Fibroblast of skin of right biceps (primary cell): ENCODE measurements around the gene PMEPA1.

Experiments used
- DNase-seq: peaks from one replicate; pipeline ENCODE4 v3.0.0-alpha.2; 2013

PMEPA1 gene

DNA sequence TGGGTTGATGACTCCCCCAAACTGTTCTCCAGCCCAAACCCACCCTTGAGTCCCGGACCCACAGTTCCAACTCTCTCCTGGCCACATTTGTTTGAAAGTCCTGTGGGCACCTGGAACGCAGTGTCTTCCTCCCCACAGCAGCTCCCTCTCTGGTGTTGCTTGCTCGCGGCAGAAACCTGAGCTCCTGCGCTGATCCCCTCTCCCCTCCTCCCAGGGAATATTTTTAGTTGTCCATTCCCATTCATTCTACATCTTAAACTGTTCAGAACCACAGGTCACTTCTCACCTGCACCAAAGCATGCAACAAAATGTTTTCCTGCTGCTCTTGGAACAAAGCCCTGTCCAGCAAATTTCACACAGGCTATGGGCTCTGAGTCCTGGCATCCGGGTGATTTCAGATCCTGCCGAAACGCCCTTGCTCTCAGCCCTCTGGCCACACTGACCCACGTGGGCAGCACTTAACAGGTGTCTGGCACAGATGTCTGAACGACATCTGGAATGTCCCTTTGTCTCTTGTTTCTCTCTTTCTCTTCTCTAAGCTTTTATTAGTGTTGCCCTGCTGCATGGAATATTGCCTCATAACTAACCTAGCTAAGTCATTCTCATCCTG is 27.0 kb upstream of the PMEPA1 start:
- no peak for DNase-seq

DNA sequence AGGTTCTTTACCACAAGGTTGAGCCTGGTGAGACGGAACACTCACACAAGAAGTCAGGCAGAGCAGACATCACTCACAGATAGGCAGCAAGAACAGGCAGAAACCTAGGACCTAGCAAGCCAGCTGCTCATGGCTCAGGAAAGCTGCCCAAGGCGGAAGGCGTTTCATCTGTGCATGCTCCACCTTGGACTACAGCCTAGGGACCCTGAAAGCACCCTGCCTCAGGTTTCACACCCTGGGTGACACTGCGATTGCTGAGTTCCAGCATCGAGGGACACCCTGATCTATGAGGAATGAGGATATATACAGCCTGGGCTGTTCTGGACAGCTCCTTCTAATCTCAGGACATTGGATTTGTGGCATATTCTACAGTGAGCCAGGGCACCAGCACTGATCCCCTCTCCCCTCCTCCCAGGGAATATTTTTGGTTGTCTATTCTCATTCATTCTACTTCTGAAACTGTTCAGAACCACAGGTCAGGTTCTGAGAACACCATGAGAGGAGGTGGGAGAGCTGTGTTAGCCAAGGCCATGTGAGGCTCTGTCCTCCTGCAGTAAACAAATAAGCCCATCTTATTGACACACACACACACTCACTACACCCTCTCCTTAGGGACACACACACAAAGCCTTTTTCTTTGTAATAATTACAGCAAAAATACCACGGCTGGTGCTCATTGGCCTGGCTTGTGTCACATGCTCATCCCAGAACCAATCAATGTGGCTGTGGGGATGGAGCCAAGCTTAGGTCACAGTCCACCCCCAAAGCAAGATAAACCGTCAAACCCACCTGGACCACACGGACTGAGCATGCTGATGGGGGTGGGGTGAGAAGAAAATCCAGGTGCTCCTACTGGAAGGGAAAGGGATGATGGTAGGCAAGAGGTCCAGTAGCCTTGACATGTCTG is 26.3 kb upstream of the PMEPA1 start:
- no peak for DNase-seq

DNA sequence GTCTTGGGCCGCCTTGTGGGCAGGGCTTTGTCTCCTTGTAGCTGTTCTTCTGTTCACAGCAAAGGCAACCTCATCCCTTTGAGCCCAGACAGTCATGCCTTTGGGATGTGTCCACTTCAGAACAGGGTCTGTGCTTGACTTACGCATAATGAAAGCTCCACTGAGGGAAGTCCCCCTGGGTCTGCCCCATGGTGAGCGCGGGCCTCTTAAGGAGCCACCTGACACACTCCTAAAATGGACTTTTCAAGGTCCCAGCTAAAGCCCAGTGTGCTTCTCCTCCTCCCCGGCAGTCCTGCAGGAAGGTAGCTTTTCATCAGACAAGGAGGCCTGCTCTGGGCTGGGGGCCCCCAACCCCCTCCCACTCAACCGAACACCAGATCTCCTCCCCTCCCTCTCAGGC is 24.9 kb upstream of the PMEPA1 start:
- DNase-seq: no peak

GRCh38 chr20:57732226-57732625 is 22.4 kb upstream of the PMEPA1 start:
- DNase-seq: no peak

GRCh38 chr20:57728762-57729161 is 18.9 kb upstream of the PMEPA1 start:
- no peak for DNase-seq

DNA sequence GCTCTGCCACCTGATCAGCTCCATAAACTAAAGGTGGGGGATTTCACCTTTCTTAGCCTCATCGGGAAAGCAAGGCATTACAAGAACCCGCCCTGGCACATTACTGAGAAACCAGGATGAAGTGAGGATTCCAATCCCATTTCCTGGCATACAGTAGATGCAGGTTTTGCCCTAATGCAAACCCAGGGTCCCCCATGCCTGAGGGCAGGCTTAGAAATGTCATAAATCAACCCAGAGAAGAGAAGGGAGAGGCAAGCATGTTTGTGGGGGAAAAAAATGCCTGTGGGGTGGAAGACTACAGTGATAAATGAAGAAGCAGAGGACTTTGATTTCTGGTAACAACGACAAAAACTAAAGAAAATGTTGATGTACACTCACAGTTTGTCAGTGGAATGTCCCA is 18.0 kb upstream of the PMEPA1 start:
- DNase-seq: no peak

- DNase-seq: no peak
These were observed 15.8 kb upstream of the PMEPA1 start for GRCh38 chr20:57725636-57726035.

- no peak for DNase-seq
These were observed 15.0 kb upstream of the PMEPA1 start for GRCh38 chr20:57724610-57725405.

DNA sequence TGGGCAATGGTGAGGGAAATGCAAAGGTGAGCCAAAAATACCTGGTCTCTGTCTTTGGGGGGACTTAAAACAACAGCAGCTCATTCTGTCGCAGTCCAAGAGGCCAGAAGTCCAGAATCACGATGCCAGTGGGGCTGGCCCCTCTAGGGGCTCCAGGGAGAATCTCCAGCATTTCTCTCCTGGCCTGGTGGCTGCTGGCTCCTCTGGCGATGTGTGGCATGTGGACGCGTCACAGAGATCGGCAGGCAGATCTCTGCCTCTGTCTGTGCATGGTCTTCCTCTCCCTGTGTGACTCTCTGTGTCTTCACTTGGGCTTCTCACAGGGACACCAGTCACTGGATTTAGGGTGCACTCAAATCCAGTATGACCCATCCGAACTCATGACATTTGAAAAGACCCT is 14.0 kb upstream of the PMEPA1 start:
- no peak for DNase-seq

DNA sequence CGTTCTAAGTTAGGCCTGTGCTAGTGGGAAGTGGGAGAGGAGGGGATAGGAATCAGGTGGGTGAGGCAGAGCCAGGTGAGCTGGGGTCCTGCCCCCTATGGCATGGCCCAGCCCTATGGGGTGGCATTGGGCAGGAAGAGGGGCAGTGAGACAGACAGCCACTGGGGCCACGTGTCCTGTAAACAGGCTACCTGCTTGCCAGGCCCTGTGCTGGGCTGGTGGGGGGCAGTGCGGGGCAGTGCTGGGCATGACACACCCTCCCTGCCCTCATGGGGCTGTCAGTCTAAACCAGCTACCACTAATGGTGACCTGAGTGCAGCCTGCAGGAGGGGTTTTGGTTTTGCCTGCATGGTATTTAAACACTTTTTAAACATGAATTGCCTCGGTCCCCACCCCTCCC is 10.1 kb upstream of the PMEPA1 start:
- no peak for DNase-seq

- DNase-seq: peak; percentile 97
These were observed 8.7 kb upstream of the PMEPA1 start for GRCh38 chr20:57718490-57719009.

DNA sequence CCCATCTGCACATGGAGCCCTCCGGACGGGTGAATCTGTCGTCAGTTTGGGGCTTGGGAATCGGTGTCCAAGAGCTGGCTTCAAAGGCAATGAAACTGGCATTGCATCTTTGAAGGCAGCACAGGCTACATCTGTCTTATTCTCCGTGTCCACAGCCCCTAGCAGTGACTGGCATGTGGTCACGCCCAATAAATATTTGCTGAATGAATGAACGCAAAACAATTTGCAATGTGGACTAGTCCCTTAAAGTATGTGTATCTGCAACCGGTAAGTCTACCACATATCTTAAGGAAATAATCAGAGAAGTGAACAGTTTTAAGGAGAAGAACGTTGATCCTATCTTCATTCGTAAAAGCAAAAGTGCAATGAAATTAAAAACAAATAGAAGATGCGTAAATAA is 8.0 kb upstream of the PMEPA1 start:
- DNase-seq: peak; percentile 44

DNA sequence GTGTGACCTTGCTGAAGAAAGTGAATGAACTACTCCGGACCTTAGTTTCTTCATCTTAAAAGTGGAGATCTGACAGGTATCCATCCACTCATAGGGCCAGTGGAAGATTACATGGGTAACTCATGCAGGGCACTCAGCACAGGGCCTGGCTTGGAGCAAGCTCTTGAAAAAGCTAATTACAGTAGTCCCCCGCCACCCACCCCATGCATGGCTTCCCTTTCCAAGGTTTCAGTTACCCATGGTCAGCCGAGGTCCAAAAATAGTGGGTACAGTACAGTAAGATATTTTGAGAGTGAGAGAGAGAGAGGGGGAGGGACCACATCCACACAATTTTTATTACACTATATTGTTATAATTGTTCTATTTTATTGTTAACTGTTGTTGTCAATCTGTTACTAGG is 7.1 kb upstream of the PMEPA1 start:
- DNase-seq: no peak

DNA sequence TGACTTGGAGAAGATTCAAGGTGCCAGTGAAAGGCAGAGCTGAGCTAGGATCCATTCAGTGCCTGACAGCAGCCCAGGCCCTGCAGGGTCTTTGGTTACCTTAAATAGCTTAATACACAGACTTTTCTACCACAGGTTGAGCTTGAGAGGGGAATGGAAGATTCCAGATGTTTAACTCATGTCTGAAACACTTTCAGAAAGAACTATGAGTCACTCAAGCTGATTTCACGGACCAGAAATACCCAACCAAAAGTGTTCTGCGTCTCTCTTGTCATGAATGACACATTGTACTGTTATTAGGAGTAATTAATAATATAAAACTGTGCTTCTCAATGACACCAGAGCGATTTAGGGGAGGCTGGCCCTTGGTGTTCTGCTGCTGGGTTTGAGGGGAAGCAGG is 6.4 kb upstream of the PMEPA1 start:
- peak; percentile 83 for DNase-seq

DNA sequence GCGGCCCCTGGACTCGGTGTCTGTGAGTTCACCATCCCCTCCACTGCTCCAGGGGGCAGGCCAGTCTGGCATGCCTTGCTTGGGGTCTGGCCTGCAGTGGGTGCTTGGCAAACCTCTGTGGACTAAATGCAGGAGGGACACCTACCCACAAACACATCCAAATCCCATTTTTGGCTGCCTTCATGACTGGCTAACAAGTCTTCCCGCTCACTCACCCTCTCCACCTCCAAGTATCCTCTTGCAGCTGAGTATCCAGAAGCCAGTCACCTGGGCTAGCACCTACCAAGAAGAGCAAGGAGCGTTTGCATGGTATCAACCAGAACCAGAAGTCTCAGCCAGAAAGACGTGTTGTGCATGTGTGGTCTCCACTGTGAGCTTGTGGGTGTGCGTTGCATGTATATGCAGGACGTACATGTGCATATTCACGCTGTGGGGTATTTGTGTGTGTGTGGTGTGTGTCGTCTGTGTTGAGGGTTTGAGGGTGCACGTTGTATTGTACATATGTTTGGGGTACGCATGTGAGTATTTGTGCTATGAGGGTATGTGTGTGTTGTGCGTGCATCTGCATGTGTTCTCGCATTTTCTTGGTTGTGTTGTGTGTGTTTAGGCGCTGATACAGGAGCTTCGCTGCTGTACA is 5.6 kb upstream of the PMEPA1 start:
- no peak for DNase-seq

- DNase-seq: peak; percentile 75
These were observed 4.8 kb upstream of the PMEPA1 start for GRCh38 chr20:57714409-57715267.

- no peak for DNase-seq
These were observed 4.1 kb upstream of the PMEPA1 start for GRCh38 chr20:57713951-57714350.

GRCh38 chr20:57713505-57713903 is 3.7 kb upstream of the PMEPA1 start:
- no peak for DNase-seq

DNA sequence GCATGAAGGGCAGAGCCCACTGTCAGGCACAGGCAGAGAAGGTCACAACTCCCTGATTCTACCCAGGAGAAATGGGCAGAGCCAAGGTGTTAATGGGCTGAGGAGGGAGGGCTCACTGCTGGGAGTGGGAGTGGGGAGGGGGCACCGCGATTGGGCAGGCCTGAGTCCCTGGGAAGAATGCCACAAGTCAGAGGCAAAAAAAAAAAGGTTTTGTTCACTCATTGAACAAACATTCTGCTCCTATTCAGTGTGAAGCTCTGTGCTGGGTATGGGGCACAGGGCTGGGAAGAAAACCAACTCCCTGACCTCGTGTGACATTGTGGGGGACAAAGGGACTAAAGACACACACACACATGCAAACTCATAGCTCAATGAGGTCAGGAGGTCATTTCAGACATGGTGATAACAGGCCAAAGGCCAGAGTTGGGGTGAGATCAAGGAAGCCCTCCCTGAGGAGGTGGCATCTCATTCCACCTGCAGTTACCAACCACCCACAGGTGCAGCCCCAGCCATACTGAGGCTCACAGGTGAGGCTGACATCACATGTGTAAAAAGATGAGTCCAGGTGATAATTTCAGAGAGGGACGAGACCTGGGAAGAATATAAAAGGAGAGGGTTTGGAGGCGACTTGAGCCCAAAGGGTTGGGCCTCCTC is 3.2 kb upstream of the PMEPA1 start:
- no peak for DNase-seq

- DNase-seq: no peak
These were observed 2.5 kb upstream of the PMEPA1 start for GRCh38 chr20:57712341-57712740.

GRCh38 chr20:57711826-57712225 is 2.0 kb upstream of the PMEPA1 start:
- DNase-seq: no peak
